ENCODE measurements around the gene PTPRG.

- TF ChIP-seq CTCF (IDR thresholded peaks at IDR 0.05): no peak
- TF ChIP-seq POLR2A (IDR thresholded peaks at IDR 0.05): no peak
Observed at GRCh38 chr3:62203152-62203551, 641.8 kb downstream of the PTPRG start.
